Measurements from ENCODE around the gene ATOX1.
A peak's percentile ranks its signal among the peaks of the same experiment; 100 is the strongest.
"Not testable (repeated sequence)": the region's sequence is repeated elsewhere in the genome, so short reads cannot be mapped to it uniquely, and the experiment has no call there.

The ATOX1 gene

GRCh38 chr5:151758430-151759241 is at the start of gene ATOX1:
ATOX1 (minus strand) TSS chr5:151758631; CDS start chr5:151758551, 80 bp downstream.
- DNase-seq = peak; percentile 42

GRCh38 chr5:151805414-151806223 is 47.2 kb upstream of the ATOX1 start:
- no peak for DNase-seq

GRCh38 chr5:151800532-151800931 is 42.1 kb upstream of the ATOX1 start:
- DNase-seq = no peak

GRCh38 chr5:151799407-151799806 is 41.0 kb upstream of the ATOX1 start:
- no peak for DNase-seq

- DNase-seq = no peak
Observed at GRCh38 chr5:151798674-151799073, 40.2 kb upstream of the ATOX1 start.

- no peak for DNase-seq
Observed at GRCh38 chr5:151795426-151795825, 37.0 kb upstream of the ATOX1 start.

GRCh38 chr5:151793358-151793757 is 34.9 kb upstream of the ATOX1 start:
- no peak for DNase-seq

- DNase-seq = no peak
Observed at GRCh38 chr5:151787817-151788216, 29.4 kb upstream of the ATOX1 start.

- no peak for DNase-seq
Observed at GRCh38 chr5:151786468-151786867, 28.0 kb upstream of the ATOX1 start.

- DNase-seq = no peak
Observed at GRCh38 chr5:151784141-151784540, 25.7 kb upstream of the ATOX1 start.

GRCh38 chr5:151783664-151784063 is 25.2 kb upstream of the ATOX1 start:
- not testable (repeated sequence) for DNase-seq

- no peak for DNase-seq
Observed at GRCh38 chr5:151781201-151781600, 22.8 kb upstream of the ATOX1 start.

GRCh38 chr5:151780348-151780747 is 21.9 kb upstream of the ATOX1 start:
- no peak for DNase-seq

- no peak for DNase-seq
Observed at GRCh38 chr5:151779531-151780125, 21.2 kb upstream of the ATOX1 start.

- DNase-seq = no peak
Observed at GRCh38 chr5:151775025-151775606, 16.7 kb upstream of the ATOX1 start.

- no peak for DNase-seq
Observed at GRCh38 chr5:151773951-151774350, 15.5 kb upstream of the ATOX1 start.

GRCh38 chr5:151772846-151773561 is 14.6 kb upstream of the ATOX1 start:
- no peak for DNase-seq

- DNase-seq = no peak
Observed at GRCh38 chr5:151772029-151772845, 13.8 kb upstream of the ATOX1 start.

GRCh38 chr5:151771259-151772028 is 13.0 kb upstream of the ATOX1 start, which contains the start of gene G3BP1:
G3BP1 (plus strand) TSS chr5:151771954; CDS start chr5:151786621, 14,667 bp downstream.
- DNase-seq = peak; percentile 98

GRCh38 chr5:151770383-151771258 is 12.2 kb upstream of the ATOX1 start:
- peak; percentile 39 for DNase-seq

Measured in DMS79 (cell line).